Choroid plexus epithelial cell (primary cell): Measurements from ENCODE around the gene ZMIZ1.

Experiments
- DNase-seq: peaks from one replicate; pipeline ENCODE4 v3.0.0-alpha.2; 2010; ENCODE audit warnings: low read depth
- H3K4me3 ChIP-seq: 2 replicates; pipeline ENCODE4 v1.5.1; 2011; ENCODE audit warnings: low read depth, mild to moderate bottlenecking, control low read depth, low read length, moderate library complexity
- CTCF ChIP-seq: conservative IDR thresholded peaks from 2 replicates; pipeline ENCODE4 v1.5.1; 2011; ENCODE audit warnings: low read depth, mild to moderate bottlenecking, control low read depth, inconsistent platforms, low read length, moderate library complexity

The ZMIZ1 gene

GRCh38 chr10:79201706-79202105, 132.9 kb downstream of the ZMIZ1 start:
- no peak for DNase-seq
- no peak for TF ChIP-seq CTCF

DNA sequence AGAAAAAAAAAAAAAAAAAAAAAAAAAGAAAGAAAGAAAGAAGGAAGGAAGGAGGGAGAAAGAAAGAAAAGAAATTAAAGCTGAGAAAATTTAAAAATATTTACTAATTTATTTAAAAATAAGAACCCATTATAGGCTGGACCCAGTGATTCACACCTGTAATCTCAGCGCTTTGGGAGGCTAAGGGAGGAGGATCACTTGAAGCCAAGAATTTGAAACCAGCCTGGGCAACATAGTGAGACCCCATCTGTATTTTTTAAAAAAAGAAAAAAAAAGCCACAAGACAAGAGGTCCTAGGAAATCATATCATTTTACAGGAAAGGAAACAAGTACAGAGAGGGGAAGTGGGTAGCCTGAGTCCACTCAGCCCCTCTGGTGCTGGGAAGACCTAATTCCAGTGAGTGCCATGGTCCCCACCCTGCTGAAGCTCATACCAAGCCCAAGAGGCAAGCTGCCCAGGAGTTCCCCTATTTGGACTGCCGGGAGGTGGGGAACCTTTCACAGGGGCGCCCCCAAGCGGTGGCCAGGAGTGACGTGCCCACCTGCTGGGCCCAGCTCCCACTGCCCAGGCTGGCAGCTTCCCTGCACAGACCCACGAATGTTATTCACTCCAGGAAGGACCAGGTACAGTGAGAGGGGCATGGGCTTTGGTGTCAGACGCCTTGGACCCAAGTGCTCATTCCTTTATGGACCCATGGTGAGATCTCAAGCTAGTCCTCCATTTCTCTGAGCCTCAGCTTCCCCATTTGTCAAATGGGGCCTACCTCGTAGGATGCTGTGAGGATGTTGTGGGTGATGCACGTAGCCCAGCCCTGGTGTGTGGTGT, 133.6 kb downstream of the ZMIZ1 start:
- peak; percentile 53 for DNase-seq
- no peak overlapping the region for H3K4me3 ChIP-seq
- peak; percentile 76 for TF ChIP-seq CTCF

More at GRCh38 chr10:79201706-79202105, 132.9 kb downstream of the ZMIZ1 start:
- H3K4me3 ChIP-seq, result no peak overlapping the region

- TF ChIP-seq CTCF, result no peak
- H3K4me3 ChIP-seq, result no peak overlapping the region
Observed at GRCh38 chr10:79203014-79203644, 134.4 kb downstream of the ZMIZ1 start.

DNA sequence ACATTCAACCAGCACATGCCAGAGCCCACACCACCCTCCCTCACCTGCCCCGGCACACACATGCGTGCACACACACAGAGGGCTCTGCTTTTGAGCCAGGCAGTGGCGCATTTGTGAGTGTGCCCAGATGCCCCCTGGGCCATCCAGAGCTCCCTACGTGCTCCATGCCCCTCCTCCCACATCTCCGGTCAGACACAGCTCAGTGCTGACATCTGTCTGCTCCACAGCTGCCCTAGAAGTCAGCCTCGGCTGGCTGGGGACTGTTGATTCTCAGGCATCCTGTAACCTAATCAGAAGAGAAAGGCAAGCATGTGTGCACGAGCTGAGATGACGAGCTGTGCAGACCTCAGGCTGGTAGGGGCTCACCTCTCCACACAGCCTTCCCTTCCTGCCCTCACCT, 135.1 kb downstream of the ZMIZ1 start:
- no peak overlapping the region for H3K4me3 ChIP-seq
- TF ChIP-seq CTCF, result peak; percentile 25
- no peak for DNase-seq

More at GRCh38 chr10:79203014-79203644, 134.4 kb downstream of the ZMIZ1 start:
- no peak for DNase-seq

- H3K4me3 ChIP-seq, result no peak overlapping the region
- no peak for DNase-seq
- TF ChIP-seq CTCF, result no peak
Observed at GRCh38 chr10:79206300-79207095, 137.7 kb downstream of the ZMIZ1 start.

GRCh38 chr10:79207096-79207357, 138.3 kb downstream of the ZMIZ1 start:
- no peak for TF ChIP-seq CTCF
- H3K4me3 ChIP-seq, result no peak overlapping the region
- DNase-seq, result no peak
